ENCODE measurements around the gene TPH2.

The TPH2 gene

GRCh38 chr12:71967211-71967610 is 28.6 kb downstream of the TPH2 start:
- no peak for DNase-seq

- DNase-seq: no peak
Observed at GRCh38 chr12:71969330-71969729, 30.7 kb downstream of the TPH2 start.

- DNase-seq: no peak
Observed at GRCh38 chr12:71970031-71970430, 31.4 kb downstream of the TPH2 start.

- no peak for DNase-seq
Observed at GRCh38 chr12:71972441-71973074, 33.9 kb downstream of the TPH2 start.

GRCh38 chr12:71973687-71974086 is 35.0 kb downstream of the TPH2 start:
- no peak for DNase-seq

- DNase-seq: no peak
Observed at GRCh38 chr12:71980538-71980937, 41.9 kb downstream of the TPH2 start.

- DNase-seq: no peak
Observed at GRCh38 chr12:71981149-71981548, 42.5 kb downstream of the TPH2 start.

GRCh38 chr12:71994715-71995114 is 56.1 kb downstream of the TPH2 start:
- DNase-seq: no peak

GRCh38 chr12:71999795-72000194 is 61.1 kb downstream of the TPH2 start:
- no peak for DNase-seq

GRCh38 chr12:72000969-72001648 is 62.5 kb downstream of the TPH2 start:
- DNase-seq: no peak

GRCh38 chr12:72006766-72007165 is 68.1 kb downstream of the TPH2 start:
- no peak for DNase-seq

- DNase-seq: no peak
Observed at GRCh38 chr12:72010356-72010755, 71.7 kb downstream of the TPH2 start.

GRCh38 chr12:72011374-72011773 is 72.7 kb downstream of the TPH2 start:
- DNase-seq: no peak

- DNase-seq: no peak
Observed at GRCh38 chr12:72012874-72013273, 74.2 kb downstream of the TPH2 start.

GRCh38 chr12:72015895-72016294 is 77.2 kb downstream of the TPH2 start:
- DNase-seq: no peak

- DNase-seq: peak; percentile 65 to 66
Observed at GRCh38 chr12:72017054-72017651, 78.5 kb downstream of the TPH2 start.

GRCh38 chr12:72018036-72018435 is 79.4 kb downstream of the TPH2 start:
- DNase-seq: no peak

GRCh38 chr12:72024613-72025012 is 86.0 kb downstream of the TPH2 start:
- DNase-seq: no peak

GRCh38 chr12:72025524-72025923 is 86.9 kb downstream of the TPH2 start:
- no peak for DNase-seq

GRCh38 chr12:72028966-72029365 is 90.3 kb downstream of the TPH2 start:
- DNase-seq: no peak

- no peak for DNase-seq
Observed at GRCh38 chr12:72030277-72030676, 91.6 kb downstream of the TPH2 start.

GRCh38 chr12:72031066-72031465 is 92.4 kb downstream of the TPH2 start:
- DNase-seq: no peak

- DNase-seq: no peak
Observed at GRCh38 chr12:72033991-72034390, 95.3 kb downstream of the TPH2 start.

- no peak for DNase-seq
Observed at GRCh38 chr12:72035625-72036024, 97.0 kb downstream of the TPH2 start.

- DNase-seq: no peak
Observed at GRCh38 chr12:72036393-72036792, 97.7 kb downstream of the TPH2 start.
